SK-N-SH (cell line): ENCODE measurements around the gene TRAFD1.
A peak's percentile ranks its signal among the peaks of the same experiment; 100 is the strongest.

Experiments
- CTCF ChIP-seq: fragments of 200-600 bp; sonication (generic); IDR thresholded peaks from 2 replicates; pipeline ENCODE4 v1.6.1; 2017; ENCODE audit warnings: antibody characterized with exemption, mild to moderate bottlenecking, moderate library complexity
- EP300 ChIP-seq, 2 experiments: IDR thresholded peaks; 2 replicates each; pipeline versions ENCODE4 v1.4.0 to v1.6.1; 2012; ENCODE audit warnings: borderline replicate concordance in 1 of 2, low read depth in 1 of 2, low read length in 1 of 2
- EZH2phosphoT487 ChIP-seq: fragments of 200-600 bp; sonication (generic); IDR thresholded peaks from 2 replicates; pipeline ENCODE4 v1.6.1; 2017; ENCODE audit warnings: low read depth, mixed run types, mild to moderate bottlenecking, antibody characterized with exemption, moderate library complexity, borderline replicate concordance
- FOXJ3 ChIP-seq: sonication (generic); formaldehyde crosslinking; IDR thresholded peaks from 2 replicates; pipeline ENCODE4 v1.5.1; 2020; ENCODE audit warnings: mild to moderate bottlenecking, missing genetic modification reagents
- POLR2AphosphoS5 ChIP-seq: IDR thresholded peaks from 2 replicates; pipeline ENCODE4 v1.6.1; 2012; ENCODE audit warnings: low read depth, low read length
- SMC3 ChIP-seq: IDR thresholded peaks from 2 replicates; pipeline ENCODE4 v1.6.1; 2012; ENCODE audit warnings: low read depth, low read length, improper control_type of control experiment
- YY1 ChIP-seq: IDR thresholded peaks from 2 replicates; pipeline ENCODE4 v1.4.0; 2012; ENCODE audit warnings: low read depth, mild to moderate bottlenecking

DNA sequence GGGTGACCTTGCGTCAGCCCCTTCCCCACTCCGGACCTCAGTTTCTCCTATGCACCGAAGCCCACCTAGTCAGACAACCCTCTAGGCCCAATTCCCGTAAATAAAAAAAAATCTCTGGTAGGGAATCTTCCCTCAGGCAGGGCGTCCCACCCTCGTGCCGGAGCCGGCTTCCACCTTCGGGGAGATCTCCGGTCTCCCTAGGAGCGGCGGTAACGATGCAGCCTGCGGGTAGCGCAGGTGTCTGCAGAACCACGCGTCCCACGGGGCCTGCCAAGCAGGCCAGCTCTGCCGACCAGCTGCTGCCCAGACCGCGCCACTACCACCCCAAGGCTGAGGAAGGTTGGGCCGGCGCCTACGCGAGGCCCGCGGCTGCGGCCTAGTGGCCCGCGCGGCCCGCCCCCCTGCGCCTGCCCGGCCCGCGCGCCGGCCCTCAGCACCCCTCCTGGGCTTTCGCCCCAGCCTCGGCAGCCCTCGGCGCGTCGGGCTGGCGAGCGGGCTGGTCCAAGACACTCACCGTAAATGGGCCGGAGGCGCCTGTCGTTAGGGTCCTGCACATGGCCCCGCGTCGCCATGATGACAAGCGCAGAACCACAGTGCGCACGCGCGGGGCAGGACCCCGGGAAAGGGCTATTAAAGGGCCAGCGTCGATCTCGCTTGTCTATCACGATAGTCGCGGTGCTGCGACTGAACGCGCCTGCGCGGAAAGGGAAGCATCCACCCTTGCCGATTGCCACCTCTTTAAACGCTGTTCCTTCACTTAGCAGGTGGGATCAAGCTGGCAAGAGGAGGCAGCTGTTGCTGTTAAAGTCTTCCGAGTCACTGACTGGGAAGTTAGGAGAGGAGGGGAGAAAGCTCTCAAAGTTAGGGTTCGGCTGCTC lies 16.9 kb upstream of the TRAFD1 start, which contains the start of gene NAA25:
- TF ChIP-seq POLR2AphosphoS5 (peak; percentile 52), FOXJ3 (no peak), CTCF (no peak), EZH2phosphoT487 (no peak), YY1 (peak; percentile 84), SMC3 (no peak), EP300 (IDR thresholded peaks at IDR 0.05; ENCODE audit: borderline replicate concordance in 1 of 2, low read depth in 1 of 2, low read length in 1 of 2) (no peak)
